Motor neuron (in vitro differentiated cells): Measurements from ENCODE around the gene CDH13. TPM values are rescaled to one million over a fixed set of nuclear protein-coding genes. Genes with fewer than 3 reads are reported as not detected.
A peak's percentile ranks its signal among the peaks of the same experiment; 100 is the strongest.

Experiments
- ATAC-seq, 8 experiments: fragments of 200-7000 bp; cut with Tn5 transposase; replicated peaks in 6 of 8; 2 replicates each; pipeline ENCODE4 v1.8.0; 2021; ENCODE audit warnings: mild to moderate bottlenecking in 8 of 8, moderate library complexity in 8 of 8
- H3K27ac ChIP-seq, 2 donors: fragments of 250-450 bp; sonication (Bioruptor Pico); 2 replicates each; pipeline ENCODE4 v1.9.0; 2021; ENCODE audit warnings: antibody characterized with exemption in 2 of 2, mild to moderate bottlenecking in 2 of 2, moderate library complexity in 1 of 2
- H3K4me1 ChIP-seq, 2 donors: fragments of 250-450 bp; sonication (Bioruptor Pico); replicated peaks in 1 of 2; 2 replicates each; pipeline ENCODE4 v1.6.1; 2021; ENCODE audit warnings: antibody characterized with exemption in 2 of 2, mild to moderate bottlenecking in 2 of 2, moderate library complexity in 1 of 2
- H3K4me3 ChIP-seq, 5 donors: fragments of 250-450 bp; sonication (Bioruptor Pico); 2 replicates each; pipeline ENCODE4 v1.9.0; 2021; ENCODE audit warnings: antibody characterized with exemption in 5 of 5, mild to moderate bottlenecking in 5 of 5, moderate library complexity in 4 of 5
- WGBS, 10 experiments: fragments of 450-650 bp; shearing (Covaris generic); methylation state at CpG; one replicate each; pipeline ENCODE4 v1.0.0; 2022; 5-methylcytosine and 5-hydroxymethylcytosine counted together
- in situ Hi-C, 9 experiments: fragments of 400-800 bp; cut with MboI; loops; one replicate each; pipeline ENCODE4 v1.15.0; 2021; ENCODE audit warnings: low sequenced_read_pairs in 9 of 9, low pct_unique_long_range_greater_than_20kb in 2 of 9; ENCODE audit not compliant: unreplicated experiment in 9 of 9
- total RNA-seq, 8 experiments: library from RNA; unstranded; fragments of 300-600 nt; gene quantifications; 2 replicates each; pipeline versions ENCODE4 v1.2.3 to v1.2.4, GENCODE V29; 2022

CDH13 gene
- total RNA-seq, 8 experiments from 2014 or later, result 0.42 to 10.3 (median 3.4) TPM

DNA sequence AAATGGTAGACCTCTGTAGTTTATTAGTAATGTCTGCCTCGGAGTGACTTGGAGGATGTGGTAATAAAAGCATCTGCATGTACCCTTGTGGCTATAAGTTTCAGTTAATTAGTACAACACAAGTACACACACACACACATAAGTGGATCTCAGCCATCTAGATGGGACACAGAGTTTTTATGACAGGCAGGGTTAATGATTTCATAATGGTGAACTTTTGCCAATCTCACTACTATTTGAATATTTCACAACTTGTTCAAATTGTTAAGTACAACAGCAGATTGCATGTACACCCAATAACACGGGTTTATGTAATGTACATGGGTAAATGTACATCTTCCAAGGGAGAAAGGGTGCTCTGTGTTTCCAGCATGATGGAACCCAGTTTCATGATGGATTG lies 669.7 kb downstream of the CDH13 start:
- H3K4me3 ChIP-seq, result no peak overlapping the region
- WGBS, 10 experiments, result 24 to 100% (median 75%) methylated on average over 1 to 2 of the region's 2 CpGs; no CpG with 5 or more reads in 1 of the 10 experiments
- H3K4me1 ChIP-seq, result no peaks in the 10 kb centered on the region
- no peak for ATAC-seq
- in situ Hi-C loops, result no loop called here
- H3K27ac ChIP-seq, result no peak overlapping the region

DNA sequence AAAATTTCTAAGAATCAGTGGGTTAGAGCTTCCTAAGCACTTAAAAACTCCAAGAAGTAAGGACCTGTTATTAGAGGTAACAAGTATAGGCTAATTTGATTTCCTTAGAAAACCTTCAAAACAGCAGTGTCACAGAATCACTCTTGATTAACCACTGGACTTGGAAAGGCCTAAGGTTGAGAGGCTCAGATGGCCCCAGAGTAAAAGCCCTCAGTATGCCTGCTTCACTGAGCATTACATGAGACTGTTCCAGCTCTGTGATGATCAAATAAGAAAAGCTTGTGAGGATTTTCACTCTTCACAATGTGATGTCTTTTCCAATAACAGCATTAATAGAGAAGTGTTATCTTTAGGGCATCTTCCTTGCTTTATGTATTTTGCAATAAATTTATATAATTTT lies 671.8 kb downstream of the CDH13 start:
- no peak for ATAC-seq
- in situ Hi-C loops, result no loop called here
- Histone ChIP-seq H3K27ac (no peak overlapping the region), H3K4me3 (no peak overlapping the region), H3K4me1 (no peaks in the 10 kb centered on the region)

DNA sequence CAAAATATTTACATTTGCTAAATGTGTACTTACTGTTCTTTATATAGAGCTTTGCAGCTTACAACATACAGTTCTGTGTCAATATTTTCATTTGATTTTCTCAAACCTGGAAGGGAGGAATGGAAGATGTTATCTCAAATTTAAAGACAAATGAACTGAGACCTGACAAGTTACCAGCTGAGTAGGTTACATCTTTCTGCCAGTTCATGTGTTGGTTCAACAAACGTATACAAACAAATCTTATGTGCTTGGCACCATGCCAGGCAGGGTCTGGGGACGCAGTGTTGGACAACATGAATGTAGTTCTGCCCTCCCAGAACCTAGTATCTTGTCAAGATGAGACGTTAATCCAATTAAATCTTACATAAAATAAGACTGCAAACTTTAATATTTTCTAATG lies 673.6 kb downstream of the CDH13 start:
- WGBS, 10 experiments, result 7 to 96% (median 62%) methylated on average over 1 to 3 of the region's 3 CpGs
- in situ Hi-C loops, result no loop called here
- Histone ChIP-seq H3K27ac (no peak overlapping the region), H3K4me3 (no peak overlapping the region), H3K4me1 (no peaks in the 10 kb centered on the region)
- no peak for ATAC-seq

DNA sequence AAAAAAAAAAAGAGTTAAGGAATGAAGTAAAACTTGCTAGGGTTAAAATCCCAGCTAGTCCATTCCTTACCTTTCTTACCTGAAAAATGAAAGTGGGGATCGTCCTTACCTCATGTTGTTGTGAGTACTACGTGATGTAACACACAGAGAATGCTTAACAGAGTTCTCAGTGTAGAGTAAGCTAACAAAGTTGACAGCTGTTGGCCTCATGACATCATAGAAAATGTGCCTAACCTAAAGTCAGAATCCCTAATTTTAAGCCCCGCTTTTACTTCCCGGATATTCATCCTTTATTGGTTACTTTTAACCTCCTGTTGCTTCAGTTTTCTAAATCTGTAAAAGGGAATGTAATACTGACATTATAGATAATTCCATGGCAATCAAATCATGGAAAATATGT lies 675.2 kb downstream of the CDH13 start:
- WGBS, 10 experiments, result 0 to 83% (median 58%) methylated on average over 2 to 4 of the region's 4 CpGs
- Histone ChIP-seq H3K27ac (no peak overlapping the region), H3K4me3 (no peak overlapping the region), H3K4me1 (no peaks in the 10 kb centered on the region)
- in situ Hi-C loops, result no loop called here
- no peak for ATAC-seq

DNA sequence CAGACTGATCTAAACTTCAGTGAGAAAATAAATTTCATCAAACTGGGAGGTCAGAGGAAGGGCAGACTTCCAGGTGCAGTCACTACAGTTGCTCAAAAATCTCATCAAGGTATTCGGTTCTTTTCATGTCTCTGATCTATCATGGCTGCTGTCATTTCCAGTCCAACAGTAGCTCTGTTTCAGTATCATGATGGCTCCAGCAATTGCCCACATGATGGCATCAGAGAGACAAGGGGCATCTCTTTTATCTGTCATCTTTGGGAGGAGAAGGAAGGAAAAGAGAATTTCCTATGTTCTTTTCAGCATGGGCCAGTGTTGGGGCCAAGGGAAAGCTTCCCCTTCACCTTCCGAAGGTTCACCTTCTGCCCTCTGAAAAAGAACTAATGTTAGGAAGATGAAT lies 676.1 kb downstream of the CDH13 start:
- H3K4me3 ChIP-seq, result no peak overlapping the region
- no peak overlapping the region for H3K27ac ChIP-seq
- ATAC-seq, result no peak
- WGBS, 10 experiments, result 50 to 92% (median 86%) methylated on average over 1 to 2 of the region's 2 CpGs; no CpG with 5 or more reads in 1 of the 10 experiments
- in situ Hi-C loops, result no loop called here
- H3K4me1 ChIP-seq, result peaks cover 0 to 6% of the 10 kb centered on the region in 2 donors

DNA sequence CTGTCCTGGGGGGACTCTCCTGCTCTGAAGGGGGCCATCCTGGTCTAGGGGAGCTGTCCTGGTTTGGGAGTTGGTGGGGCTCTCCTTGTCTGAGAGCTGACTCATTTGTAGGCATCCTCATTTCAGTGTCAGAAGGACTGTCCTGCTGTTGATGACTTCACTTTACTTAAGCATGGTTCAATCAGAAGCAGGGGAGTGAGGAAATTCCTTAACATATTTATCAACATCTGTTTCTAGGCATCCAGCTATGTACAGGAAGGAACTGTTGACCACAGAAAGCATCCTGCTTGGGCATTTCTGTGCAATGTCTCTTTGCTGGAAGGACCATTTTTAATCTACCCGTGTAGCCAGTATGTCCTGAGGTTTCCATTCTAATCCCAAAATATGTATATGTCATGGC lies 678.3 kb downstream of the CDH13 start:
- no peak overlapping the region for H3K27ac ChIP-seq
- peak in 4 of 8 experiments; percentile 17 to 86 (median 56) for ATAC-seq
- no peak overlapping the region for H3K4me3 ChIP-seq
- in situ Hi-C loops, result no loop called here
- peaks cover 4 to 17% of the 10 kb centered on the region in 2 donors for H3K4me1 ChIP-seq
- 0% methylated on average over 1 of the region's 1 CpG; no CpG with 5 or more reads in 9 of the 10 experiments for WGBS, 10 experiments

DNA sequence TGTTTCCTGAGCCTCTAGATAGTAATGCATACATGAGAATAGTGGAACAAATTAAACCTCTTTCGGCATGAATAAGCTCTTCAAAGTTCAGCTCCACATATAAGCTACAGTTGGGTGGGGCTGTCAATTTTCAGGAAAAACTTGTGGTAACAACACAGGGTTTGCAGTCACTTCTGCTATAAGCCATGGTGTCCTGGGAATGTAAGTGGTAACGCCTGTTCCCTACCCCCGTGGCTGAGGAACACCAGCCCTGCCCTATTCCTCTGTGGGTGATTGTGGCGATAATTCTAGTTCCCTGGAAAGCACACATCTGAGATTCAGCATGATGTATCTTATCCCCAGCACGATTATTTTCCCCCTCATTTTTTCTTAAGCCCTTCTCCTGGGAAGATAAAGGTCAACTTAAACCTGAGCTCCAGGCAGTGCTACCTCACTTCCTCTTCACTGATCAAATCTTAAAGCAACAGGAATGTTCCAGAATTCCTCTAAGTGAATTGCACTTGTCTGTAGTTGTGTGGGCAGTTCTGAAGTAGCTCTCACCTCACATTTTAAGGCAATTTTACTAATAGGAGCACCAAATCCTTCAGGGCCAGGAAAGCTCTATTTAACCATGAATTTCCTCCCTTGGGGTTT lies 680.3 kb downstream of the CDH13 start:
- Histone ChIP-seq H3K4me1 (peaks cover 4 to 17% of the 10 kb centered on the region in 2 donors), H3K27ac (no peak overlapping the region), H3K4me3 (no peak overlapping the region)
- in situ Hi-C loops, result no loop called here
- WGBS, 10 experiments, result 44 to 92% (median 70%) methylated on average over 1 to 4 of the region's 5 CpGs; no CpG with 5 or more reads in 3 of the 10 experiments
- ATAC-seq, result peak in 2 of 8 experiments; percentile 15 to 56

DNA sequence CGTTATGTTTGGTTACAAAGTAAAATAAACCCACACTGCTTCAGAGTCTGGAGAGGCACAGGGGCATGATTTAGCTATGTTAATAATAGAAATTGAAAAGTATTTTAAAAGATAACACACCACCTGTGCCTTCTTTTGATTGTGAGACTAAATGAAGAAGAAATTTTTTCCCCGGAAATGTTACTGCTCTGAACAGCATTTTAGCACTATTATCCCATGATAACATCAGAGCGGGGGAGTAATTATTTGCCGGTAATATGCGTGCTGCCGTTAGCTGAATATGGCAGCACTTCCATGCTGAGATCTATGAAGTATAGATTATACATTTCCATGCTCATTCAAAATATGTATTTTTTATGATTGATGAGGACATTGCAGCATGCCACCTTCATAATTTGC lies 680.8 kb downstream of the CDH13 start:
- ATAC-seq, result peak in 1 of 8 experiments; percentile 25
- in situ Hi-C loops, result no loop called here
- Histone ChIP-seq H3K4me3 (no peak overlapping the region), H3K4me1 (peaks cover 4 to 17% of the 10 kb centered on the region in 2 donors), H3K27ac (no peak overlapping the region)
- 77 to 98% (median 85%) methylated on average over 4 to 6 of the region's 6 CpGs; no CpG with 5 or more reads in 2 of the 10 experiments for WGBS, 10 experiments

DNA sequence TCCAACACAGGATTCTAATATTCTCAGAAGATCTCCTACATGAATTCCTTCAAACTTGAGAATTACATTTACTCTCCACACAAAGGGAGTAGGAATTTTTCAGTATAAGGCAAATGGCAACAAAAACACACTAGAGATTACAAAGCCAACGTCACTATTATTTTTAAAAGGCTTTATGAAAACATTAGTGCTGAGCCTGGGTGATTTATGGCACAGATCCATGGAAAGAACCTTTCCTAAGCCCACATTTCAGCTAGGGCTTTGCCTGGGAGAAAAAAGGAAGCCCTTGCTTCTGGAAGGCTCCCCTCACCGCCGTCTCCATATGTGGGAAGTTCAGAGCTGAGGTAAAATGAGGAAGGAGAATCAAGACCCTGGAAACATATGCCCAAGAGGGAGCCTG lies 681.6 kb downstream of the CDH13 start:
- in situ Hi-C loops, result no loop called here
- Histone ChIP-seq H3K4me1 (peaks cover 4 to 17% of the 10 kb centered on the region in 2 donors), H3K4me3 (no peak overlapping the region), H3K27ac (no peak overlapping the region)
- 0 to 100% (median 79%) methylated on average over 1 to 3 of the region's 3 CpGs; no CpG with 5 or more reads in 1 of the 10 experiments for WGBS, 10 experiments
- no peak for ATAC-seq

DNA sequence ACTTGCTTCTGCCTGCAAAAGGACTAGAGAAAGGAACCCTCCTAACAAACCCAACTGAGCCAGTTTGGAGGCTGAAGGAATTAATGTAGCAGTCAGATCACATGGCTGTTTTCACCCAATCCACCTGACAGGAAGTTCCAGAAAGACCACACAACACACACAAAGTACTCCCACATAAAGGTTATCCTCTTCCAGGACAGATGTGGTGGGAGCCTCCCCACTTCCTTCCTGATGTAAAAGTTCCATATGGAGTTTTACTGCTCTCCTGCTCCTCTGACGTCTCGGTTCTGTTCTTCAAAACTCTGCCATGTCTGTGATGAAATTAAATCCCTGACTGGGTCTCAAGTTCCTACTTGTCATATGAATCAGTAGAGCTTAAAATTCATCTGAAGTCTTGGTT lies 684.0 kb downstream of the CDH13 start:
- in situ Hi-C loops, result no loop called here
- peaks cover 4 to 17% of the 10 kb centered on the region in 2 donors for H3K4me1 ChIP-seq
- WGBS, 10 experiments, result 25 to 100% (median 100%) methylated on average over 1 to 2 of the region's 2 CpGs; no CpG with 5 or more reads in 7 of the 10 experiments
- H3K4me3 ChIP-seq, result no peak overlapping the region
- no peak for ATAC-seq
- H3K27ac ChIP-seq, result no peak overlapping the region

DNA sequence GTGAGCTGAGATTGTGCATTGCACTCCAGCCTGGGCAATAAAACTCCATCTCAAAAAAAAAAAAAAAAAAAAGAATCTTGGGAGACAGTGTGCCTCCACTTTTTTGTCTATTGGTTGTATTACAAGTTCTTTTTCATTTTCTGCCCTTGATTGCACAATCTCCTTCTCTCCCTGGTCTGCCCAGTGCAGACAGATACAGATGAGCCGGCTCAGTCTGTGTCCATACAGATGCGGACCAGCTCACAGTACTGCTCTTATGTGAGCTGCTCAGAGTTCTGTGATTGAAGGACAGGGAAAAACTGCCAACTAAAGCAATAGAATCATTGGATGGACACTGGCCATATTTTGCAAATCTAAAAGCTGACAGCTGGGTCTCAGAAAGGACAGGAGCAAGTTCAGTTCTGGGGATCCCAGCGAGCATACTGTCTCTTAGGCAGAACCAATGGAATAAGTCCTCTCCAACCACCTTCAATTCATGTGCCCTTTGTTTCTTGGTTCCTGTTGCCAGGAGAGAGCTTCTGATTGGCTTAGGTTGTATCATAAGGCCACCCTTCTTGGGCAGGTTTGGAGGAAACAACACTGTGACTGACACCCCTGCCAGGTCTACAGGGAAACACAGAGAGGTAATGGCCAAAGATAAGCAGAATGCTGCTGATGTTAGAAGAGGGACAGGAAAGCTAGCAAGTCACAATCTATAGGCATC lies 685.4 kb downstream of the CDH13 start:
- no peak for ATAC-seq
- H3K27ac ChIP-seq, result no peak overlapping the region
- in situ Hi-C loops, result no loop called here
- WGBS, 10 experiments, result 50 to 100% (median 80%) methylated on average over 1 to 2 of the region's 3 CpGs; no CpG with 5 or more reads in 7 of the 10 experiments
- H3K4me1 ChIP-seq, result peaks cover 4 to 17% of the 10 kb centered on the region in 2 donors
- H3K4me3 ChIP-seq, result no peak overlapping the region

DNA sequence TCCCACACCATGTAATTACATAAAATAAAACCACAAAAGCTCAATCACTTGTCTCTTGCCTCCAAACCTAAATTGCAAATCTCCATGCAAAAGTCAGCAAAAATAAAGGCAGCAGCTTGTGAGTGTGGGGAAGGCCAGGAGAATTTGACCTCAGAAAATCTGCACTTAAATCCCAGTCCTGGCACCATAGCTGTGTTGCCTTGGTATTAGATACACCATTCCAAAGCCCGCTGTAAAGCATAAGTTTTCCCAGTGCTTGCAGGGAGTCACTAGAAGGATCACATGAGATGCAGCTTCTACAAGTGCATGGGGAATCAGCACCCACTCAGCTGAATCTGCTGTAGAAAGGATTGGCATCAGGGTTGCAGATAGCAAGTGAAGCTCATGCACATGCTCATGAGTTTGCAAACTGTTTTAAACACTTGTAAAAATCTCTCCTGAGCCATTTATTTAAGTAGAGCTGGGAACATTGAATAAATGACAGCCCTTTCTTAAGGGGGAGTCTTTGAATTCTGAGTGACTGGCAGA lies 686.0 kb downstream of the CDH13 start:
- in situ Hi-C loops, result no loop called here

DNA sequence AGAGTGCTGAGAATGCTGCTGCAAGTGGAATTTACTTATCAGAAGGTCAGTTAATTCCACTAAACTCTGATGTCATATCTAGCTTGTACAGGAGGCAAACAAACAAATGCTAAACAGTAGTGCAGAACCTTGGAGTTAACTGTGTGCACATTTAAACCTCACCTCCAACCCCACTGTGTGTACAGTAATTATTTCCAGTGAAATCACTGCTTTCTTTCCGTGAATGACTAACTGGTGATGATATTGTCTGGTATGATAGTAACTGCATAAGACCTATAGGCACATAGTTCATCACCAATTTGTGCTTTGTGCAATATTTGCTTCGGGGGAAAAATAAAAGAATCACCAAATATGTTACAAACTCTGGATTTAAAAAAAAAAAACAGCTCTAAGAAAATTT lies 688.5 kb downstream of the CDH13 start:
- ATAC-seq, result no peak
- H3K27ac ChIP-seq, result no peak overlapping the region
- WGBS, 10 experiments, result 0 to 100% (median 80%) methylated on average over 1 to 2 of the region's 2 CpGs; no CpG with 5 or more reads in 1 of the 10 experiments
- no peaks in the 10 kb centered on the region for H3K4me1 ChIP-seq
- in situ Hi-C loops, result no loop called here
- H3K4me3 ChIP-seq, result no peak overlapping the region

More for the DNA sequence above, 686.0 kb downstream of the CDH13 start:
- WGBS, 10 experiments, result 100% methylated on average over 1 of the region's 1 CpG; no CpG with 5 or more reads in 9 of the 10 experiments
- Histone ChIP-seq H3K4me1 (peaks cover 4 to 11% of the 10 kb centered on the region in 2 donors), H3K27ac (no peak overlapping the region), H3K4me3 (no peak overlapping the region)
- ATAC-seq, result no peak
